SU-DHL-6 (cell line): Measurements from ENCODE around the gene DPCD.
"Not testable (repeated sequence)": the region's sequence is repeated elsewhere in the genome, so short reads cannot be mapped to it uniquely, and the experiment has no call there.

Source experiments
- EZH2phosphoT487 ChIP-seq: fragments of 200-600 bp; sonication (generic), shearing (Covaris generic); conservative IDR thresholded peaks from 2 replicates; pipeline ENCODE4 v1.6.1; 2018; ENCODE audit warnings: mild to moderate bottlenecking, antibody characterized with exemption, low read length, moderate library complexity, mixed read lengths
- TF ChIP-seq, protein P1 (sequence below): fragments of 200-600 bp; sonication (generic); IDR thresholded peaks from one replicate; pipeline ENCODE4 v1.5.1; 2017; ENCODE audit warnings: antibody characterized with exemption, mild to moderate bottlenecking, low read length, moderate library complexity; ENCODE audit not compliant: insufficient read depth, poor library complexity, severe bottlenecking

DNA sequence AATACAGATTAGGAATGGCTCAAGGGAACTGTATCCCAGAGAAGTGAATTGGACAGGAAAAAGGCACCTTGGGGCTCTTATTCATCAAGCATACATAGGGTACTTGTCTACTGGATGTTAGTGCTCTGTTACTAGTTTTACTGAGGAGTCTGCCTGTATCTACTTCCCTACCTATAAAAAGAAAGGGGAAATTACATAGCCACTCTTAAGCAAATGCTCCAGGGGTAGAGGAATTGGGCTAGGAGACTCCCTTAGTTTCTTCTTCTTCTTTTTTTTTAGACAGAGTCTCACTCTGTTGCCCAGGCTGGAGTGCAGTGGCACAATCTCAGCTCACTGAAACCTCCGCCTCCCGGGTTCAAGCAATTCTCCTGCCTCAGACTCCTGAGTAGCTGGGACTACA is 5.2 kb downstream of the DPCD start:
- TF ChIP-seq, protein P1, sequence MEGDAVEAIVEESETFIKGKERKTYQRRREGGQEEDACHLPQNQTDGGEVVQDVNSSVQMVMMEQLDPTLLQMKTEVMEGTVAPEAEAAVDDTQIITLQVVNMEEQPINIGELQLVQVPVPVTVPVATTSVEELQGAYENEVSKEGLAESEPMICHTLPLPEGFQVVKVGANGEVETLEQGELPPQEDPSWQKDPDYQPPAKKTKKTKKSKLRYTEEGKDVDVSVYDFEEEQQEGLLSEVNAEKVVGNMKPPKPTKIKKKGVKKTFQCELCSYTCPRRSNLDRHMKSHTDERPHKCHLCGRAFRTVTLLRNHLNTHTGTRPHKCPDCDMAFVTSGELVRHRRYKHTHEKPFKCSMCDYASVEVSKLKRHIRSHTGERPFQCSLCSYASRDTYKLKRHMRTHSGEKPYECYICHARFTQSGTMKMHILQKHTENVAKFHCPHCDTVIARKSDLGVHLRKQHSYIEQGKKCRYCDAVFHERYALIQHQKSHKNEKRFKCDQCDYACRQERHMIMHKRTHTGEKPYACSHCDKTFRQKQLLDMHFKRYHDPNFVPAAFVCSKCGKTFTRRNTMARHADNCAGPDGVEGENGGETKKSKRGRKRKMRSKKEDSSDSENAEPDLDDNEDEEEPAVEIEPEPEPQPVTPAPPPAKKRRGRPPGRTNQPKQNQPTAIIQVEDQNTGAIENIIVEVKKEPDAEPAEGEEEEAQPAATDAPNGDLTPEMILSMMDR = not testable (repeated sequence)
- not testable (repeated sequence) for TF ChIP-seq EZH2phosphoT487
